LHCN-M2 (cell line): Measurements from ENCODE around the gene SIK3. TPM values are rescaled to one million over a fixed set of nuclear protein-coding genes. Genes with fewer than 3 reads are reported as not detected.

Experiments
- DNase-seq: peaks from one replicate; pipeline ENCODE4 v3.0.0-alpha.2; 2012; ENCODE audit warnings: low read depth
- total RNA-seq: library from RNA; depleted of rRNA; stranded (reverse); fragments of >200 nt; gene quantifications from 2 replicates; pipeline ENCODE4 v1.2.3, GENCODE V29; 2014

The SIK3 gene
- total RNA-seq, 1 experiment from 2014 or later, result 12.2 TPM

DNA sequence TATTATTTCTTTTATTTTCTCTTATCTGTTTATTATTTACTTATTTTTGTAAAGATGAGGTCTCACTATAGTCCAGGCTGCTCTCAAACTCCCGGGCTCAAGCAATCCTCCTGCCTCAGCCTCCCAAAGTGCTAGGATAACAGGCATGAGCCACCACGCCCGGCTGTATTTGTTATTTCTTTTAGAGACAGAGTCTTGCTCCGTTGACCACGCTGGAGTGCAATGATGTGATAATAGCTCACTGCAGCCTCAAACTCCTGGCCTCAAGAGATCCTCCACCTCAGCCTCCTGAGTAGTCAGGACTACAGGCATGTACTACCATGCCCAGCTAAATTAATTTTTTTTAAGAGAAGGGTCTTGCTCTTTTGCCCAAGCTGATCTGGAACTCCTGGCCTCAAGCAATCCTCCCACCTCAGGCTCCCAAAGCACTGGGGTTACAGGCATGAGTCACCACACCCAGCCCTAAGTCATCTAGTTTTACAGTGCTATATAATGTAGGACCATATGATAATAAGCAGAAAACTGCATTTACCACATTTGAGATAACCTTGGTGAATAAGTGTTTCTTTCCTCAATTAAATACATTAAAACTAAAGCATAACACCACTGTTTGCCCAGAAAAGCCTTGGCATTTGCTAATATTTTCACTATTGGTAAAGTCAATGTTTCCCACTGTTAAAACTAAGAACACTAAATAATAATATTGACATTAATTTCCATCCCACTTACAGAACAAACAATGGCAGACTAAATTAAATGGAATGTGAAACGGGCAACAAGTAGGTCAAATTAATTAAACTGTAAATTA, 127.5 kb downstream of the SIK3 start:
- DNase-seq, result no peak

- DNase-seq, result no peak
Observed at GRCh38 chr11:116969694-116970093, 128.5 kb downstream of the SIK3 start.

GRCh38 chr11:116964269-116964668, 134.0 kb downstream of the SIK3 start:
- no peak for DNase-seq

- no peak for DNase-seq
Observed at GRCh38 chr11:116963813-116964212, 134.4 kb downstream of the SIK3 start.

- no peak for DNase-seq
Observed at GRCh38 chr11:116962108-116962507, 136.1 kb downstream of the SIK3 start.

GRCh38 chr11:116960930-116961329, 137.3 kb downstream of the SIK3 start:
- peak; percentile 90 for DNase-seq

GRCh38 chr11:116958246-116958645, 140.0 kb downstream of the SIK3 start:
- DNase-seq, result no peak

- no peak for DNase-seq
Observed at GRCh38 chr11:116955949-116956348, 142.3 kb downstream of the SIK3 start.

DNA sequence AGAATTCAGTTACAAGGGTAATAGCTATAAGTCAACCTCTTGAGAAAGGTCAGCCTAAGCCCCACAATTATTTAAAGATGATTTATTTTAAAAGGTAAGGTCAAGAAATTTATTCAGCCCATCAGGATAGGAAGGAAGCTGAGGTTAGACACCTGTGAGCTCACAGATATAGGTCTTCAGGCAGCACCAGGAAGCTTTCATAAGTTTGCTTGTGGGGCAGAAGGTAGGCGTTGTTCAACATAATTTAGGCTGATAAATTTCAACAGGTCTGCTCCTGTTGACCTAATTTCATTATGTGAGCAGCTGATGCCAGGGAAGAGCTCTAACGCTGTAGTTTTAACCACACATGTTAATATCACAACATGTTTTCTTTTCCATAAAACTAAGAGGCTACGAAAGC, 142.7 kb downstream of the SIK3 start:
- no peak for DNase-seq

DNA sequence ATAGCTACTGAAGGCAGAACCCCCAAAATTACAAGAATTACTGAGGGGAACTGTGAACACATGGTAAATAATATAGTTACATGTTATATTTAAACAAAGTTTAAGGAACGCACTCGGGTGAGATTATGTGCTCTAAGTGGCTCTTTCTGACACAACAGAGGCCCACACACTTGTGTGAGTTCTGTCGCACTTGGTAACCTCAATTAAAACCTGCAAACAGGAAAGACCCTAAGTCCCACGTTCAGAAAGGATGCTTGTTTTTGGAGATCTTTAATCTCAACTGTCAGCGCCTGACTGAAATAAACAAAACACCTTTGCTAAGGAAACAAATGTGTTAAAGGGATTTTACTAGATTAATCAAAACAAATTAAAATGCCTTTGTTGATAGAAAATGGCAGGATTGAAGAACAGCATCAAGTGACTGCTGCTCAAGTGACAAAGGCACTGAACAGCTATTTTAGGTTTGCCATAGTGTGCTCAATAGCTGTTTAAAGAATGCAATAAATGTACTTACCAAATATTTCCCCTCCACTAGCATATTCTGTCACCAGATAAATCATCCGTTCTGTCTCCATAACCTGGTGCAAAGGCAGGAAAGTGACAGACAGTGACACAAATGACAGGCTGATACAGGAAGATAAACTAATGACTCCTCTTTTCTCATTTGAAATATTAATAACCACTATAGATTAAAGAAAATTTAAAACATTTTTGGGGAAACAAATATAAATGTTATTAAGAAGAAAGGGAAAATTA, 144.5 kb downstream of the SIK3 start:
- DNase-seq, result no peak

DNA sequence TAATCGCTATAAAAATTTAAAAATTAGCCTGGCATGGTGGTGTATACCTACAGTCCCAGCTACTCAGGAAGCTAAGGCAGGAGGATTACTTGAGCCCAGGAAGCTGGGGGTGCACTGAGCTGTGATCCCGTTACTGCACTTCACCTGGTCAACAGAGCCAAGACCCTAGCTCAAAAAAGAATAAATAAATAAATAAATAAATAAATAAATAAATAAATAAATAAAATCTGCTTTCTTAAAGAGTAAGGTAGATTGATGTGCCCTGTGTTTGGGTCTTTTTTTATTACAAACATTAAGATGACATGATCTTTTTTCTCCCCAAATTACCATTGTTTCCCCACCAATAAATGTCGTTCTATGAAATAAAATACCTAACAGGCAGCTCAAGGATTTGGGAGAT, 146.5 kb downstream of the SIK3 start:
- no peak for DNase-seq

DNA sequence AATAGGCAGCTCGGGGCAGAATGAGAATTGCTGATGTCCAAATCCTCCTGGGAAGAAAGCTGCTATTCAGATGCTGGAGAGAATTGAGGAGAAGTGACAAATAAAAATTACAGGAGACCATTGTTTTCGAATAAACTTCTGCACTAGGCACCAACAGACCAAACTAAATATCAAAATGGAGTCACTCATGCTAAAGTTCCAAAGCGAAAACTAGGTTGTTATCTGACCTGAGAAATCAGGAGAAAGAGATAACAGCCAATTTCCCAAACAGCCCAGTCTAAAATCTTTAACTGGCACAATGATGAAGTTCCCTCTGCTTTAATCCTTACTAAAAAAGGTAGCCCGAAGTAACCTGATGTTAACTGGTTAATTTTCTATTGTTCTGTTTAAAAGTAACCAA, 148.0 kb downstream of the SIK3 start:
- no peak for DNase-seq

GRCh38 chr11:116948391-116948790, 149.8 kb downstream of the SIK3 start:
- peak; percentile 60 for DNase-seq

DNA sequence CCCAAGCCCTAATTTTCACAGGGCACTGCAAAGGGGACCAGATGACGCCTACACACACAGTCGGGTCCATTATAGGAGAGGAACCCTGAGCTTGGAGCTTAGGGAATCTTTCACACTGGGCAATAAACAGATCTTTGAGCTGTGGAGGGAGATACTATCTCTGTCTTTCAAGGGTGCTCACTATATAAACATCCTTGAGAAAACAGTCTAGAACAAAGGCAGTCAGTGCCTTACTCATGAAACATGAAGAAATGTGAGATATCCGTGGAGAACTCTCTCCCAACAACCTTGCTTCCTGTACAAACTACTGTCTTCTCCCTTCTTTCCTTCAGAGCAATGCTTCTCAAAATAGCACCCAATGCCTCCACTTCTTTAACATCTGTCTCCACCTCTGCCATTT, 151.8 kb downstream of the SIK3 start:
- DNase-seq, result no peak

DNA sequence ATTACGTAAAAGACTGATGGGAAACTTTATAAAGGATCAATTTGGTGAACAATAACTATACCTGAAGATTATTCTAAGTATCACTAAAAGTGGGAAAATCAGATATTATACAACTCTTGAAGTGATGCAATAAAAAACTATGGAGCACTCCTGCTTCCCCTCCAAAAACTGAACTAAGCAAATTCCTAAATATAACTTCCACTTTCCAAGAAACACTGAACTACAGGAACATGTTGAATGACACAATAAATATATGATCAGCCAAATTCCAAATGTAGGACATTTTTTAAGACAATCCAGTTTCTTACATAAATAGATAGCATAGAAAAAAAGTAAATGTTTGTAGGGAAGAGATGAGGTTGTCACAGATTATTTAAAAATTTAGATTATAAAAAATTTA, 158.7 kb downstream of the SIK3 start:
- DNase-seq, result no peak

DNA sequence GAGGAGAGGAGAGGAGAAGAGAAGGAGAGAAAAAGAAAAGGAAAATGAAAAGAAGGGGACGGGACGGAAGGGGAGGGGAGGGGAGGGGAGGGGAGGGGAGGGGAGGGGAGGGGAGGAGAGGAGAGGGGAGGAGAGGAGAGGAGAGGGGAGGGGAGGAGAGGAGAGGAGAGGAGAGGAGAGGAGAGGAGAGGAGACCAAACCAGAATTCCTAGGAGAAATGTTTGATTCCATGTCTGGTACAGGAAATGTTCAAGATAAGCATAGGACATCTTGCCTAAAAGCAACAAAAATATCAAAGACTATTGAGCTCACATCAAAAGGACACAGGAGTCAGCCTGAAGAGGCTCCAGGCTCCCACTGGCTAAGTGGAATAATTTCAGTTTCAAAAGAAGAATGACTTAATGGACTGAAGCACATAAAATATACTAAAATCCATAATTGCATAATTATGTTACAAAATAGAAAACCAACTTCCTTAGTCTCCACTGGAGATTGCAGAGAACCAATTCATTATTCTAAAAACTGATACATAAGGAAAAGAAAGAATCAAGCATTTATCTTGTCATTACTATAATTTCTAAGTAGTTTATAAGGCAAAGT, 159.7 kb downstream of the SIK3 start:
- no peak for DNase-seq

DNA sequence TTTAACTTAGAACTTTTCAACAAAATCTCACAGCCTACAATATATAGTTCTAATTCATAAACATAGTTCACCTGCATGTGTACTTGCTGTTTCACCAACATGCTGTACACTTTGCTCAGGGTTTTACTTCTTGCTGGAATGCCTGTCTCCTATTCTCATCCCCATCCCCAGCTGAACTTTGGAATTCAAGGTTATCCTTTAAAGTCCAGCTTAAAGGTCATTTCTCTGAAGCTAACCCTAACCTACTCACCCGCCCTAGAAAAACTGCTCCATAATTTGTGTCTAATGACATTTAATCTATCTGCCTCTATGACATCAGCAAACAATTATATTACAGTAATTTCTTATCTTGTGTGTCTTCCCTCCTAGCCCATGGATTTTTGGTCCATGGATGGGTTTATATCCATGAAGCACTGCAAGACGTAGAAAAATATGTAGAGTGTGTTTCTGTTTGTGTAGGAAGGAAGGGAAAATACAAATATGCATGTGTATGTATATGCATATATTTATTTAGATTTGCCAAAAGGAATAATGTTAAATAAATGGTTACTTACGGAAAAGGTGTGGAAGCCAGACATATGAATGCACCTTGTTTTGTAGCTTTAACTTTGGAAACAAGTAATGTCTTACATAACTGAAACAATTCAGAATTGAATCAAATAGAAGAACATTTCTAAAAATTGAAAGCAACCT, 161.3 kb downstream of the SIK3 start:
- no peak for DNase-seq

- no peak for DNase-seq
Observed at GRCh38 chr11:116935514-116935913, 162.7 kb downstream of the SIK3 start.

DNA sequence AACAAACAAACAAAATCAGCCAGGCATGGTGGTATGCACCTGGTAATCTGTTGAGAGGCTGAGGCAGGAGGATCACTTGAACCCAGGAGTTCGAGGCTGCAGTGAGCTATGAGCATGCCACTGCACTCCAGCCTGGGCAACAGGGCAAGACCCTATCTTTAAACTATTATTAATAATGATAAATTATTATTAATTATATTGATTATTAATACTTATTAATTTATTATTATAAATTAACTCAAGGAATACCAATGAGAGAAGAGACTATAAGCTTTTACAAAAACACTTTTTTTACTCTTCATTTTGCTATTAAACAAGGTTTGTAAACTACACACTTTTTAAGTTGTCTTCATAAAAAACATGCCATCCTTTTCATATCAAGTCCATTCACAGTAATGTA, 163.1 kb downstream of the SIK3 start:
- DNase-seq, result no peak

- DNase-seq, result no peak
Observed at GRCh38 chr11:116933961-116934360, 164.3 kb downstream of the SIK3 start.

DNA sequence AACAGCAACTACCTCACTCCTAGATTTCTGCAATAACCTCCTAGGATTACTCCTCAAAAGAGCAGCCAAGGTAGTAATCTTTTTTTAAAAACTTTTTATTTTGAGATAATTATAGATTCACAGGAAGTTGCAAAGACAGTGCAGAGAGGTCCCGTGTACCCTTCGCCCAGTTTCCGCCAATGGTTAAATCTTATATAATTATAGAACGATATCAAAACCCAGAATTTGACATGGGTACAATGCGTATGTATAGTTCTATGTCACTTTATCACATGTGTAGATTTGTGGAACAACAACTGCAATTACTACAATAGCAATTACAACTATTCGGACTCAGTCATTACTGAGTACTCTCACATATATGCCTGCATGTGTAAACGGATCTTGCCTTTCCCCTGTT, 166.0 kb downstream of the SIK3 start:
- DNase-seq, result no peak
